ENCODE measurements around the gene NUDT3.

NUDT3 gene

GRCh38 chr6:34392497-34393190 lies at the start of gene NUDT3:
Gene NUDT3 (minus strand): TSS chr6:34392669. CDS start chr6:34392362, 307 bp downstream.
- H3K27ac Mint-ChIP-seq, result no peak within 1 kb of the TSS
- H3K4me1 Mint-ChIP-seq, result peaks cover 14% of the 10 kb centered on the region
- no peaks in the 10 kb centered on the region for H3K36me3 Mint-ChIP-seq

DNA sequence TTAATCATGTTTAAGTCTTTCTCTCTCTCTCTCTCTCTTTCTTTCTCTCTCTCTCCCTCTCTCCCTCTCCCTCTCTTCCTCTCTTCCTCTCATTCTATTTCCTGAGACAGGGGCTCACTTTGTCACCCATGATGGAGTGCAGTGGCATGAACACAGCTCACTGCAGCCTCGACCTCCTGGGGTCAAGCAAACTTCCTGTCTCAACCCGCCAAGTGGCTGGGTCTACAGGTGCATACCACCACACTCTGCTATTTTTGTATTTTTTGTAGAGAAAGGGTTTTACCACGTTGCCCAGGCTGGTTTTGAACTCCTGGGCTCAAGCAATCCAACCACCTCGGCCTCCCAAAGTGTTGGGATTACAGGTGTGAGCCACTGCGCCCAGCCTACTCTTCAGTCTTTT lies 49.1 kb upstream of the NUDT3 start:
- peak overlapping the region; percentile 24 for H3K4me3 Mint-ChIP-seq
- DNase-seq (ENCODE audit: low spot score in 2 of 2) (no peak), ATAC-seq (ENCODE audit: low read depth) (no peak)
- peaks cover 5% of the 10 kb centered on the region for H3K36me3 Mint-ChIP-seq
- H3K4me1 Mint-ChIP-seq, result peaks cover 3% of the 10 kb centered on the region
- H3K27me3 Mint-ChIP-seq, result peaks cover 2% of the 10 kb centered on the region
- no peaks in the 10 kb centered on the region for H3K9me3 Mint-ChIP-seq
- H3K27ac Mint-ChIP-seq, result no peak overlapping the region

More at GRCh38 chr6:34392497-34393190, at the start of gene NUDT3:
- no peaks in the 10 kb centered on the region for H3K27me3 Mint-ChIP-seq
- ATAC-seq (ENCODE audit: low read depth) (peak; percentile 76), DNase-seq (ENCODE audit: low spot score in 2 of 2) (peak; percentile 96 to 97)
- peak within 1 kb of the TSS; percentile 65 for H3K4me3 Mint-ChIP-seq
- no peaks in the 10 kb centered on the region for H3K9me3 Mint-ChIP-seq

DNA sequence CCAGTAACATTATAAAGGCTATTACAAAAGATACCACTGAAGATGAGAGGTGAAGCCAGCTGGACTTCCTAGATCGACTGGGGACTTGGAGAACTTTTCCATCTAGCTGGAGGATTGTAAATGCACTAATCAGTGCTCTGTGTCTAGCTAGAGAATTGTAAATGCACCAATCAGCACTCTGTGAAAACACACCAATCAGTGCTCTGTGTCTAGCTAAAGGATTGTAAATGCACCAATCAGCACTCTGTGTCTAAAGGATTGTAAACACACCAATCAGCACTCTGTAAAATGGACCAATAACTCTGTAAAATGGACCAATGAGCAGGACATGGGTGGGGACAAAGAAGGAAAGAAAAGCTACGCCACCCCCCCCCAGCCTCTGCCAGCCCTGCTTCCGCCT lies 47.0 kb upstream of the NUDT3 start:
- H3K4me3 Mint-ChIP-seq, result no peak overlapping the region
- no peak overlapping the region for H3K27ac Mint-ChIP-seq
- no peak for ATAC-seq (ENCODE audit: low read depth)
- H3K4me1 Mint-ChIP-seq, result peaks cover 3% of the 10 kb centered on the region
- H3K36me3 Mint-ChIP-seq, result peaks cover 5% of the 10 kb centered on the region
- no peaks in the 10 kb centered on the region for H3K9me3 Mint-ChIP-seq
- H3K27me3 Mint-ChIP-seq, result peaks cover 2% of the 10 kb centered on the region
- DNase-seq (ENCODE audit: low spot score in 2 of 2), result no peak

DNA sequence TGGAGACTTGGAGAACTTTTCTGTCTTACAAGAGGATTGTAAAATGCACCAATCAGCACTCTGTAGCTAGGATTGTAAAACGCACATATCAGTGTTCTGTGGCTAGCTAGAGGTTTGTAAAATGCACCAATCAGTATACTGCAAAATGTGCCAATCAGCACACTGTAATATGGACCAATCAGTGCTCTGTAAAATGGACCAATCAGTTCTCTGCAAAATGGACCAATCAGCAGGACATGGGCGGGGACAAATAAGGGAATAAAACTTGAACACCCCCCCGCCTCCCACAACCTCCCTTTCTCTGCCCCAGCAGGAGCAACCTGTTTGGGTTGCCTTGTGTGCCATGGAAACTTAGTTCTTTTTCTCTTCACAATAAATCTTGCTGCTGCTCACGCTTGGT lies 46.2 kb upstream of the NUDT3 start:
- H3K36me3 Mint-ChIP-seq, result peaks cover 5% of the 10 kb centered on the region
- H3K27me3 Mint-ChIP-seq, result peaks cover 2% of the 10 kb centered on the region
- ATAC-seq (ENCODE audit: low read depth), result no peak

DNA sequence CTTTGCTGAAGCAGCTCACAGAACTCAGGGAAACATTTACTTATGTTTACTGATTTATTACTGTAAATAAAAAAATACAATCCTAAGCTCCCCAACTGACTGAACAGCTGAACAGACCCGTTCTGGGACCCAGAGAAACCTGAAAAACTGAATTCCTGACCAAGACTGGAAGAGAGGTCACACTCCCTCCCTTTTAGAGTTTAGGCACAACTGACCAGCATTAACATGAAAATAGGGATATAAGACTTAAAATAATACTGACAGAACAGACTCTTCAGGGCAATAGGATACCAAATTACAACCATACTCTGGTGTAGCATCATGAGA lies 45.1 kb upstream of the NUDT3 start:
- no peak for DNase-seq (ENCODE audit: low spot score in 2 of 2)
- no peak overlapping the region for H3K27ac Mint-ChIP-seq

More for the DNA sequence above, 46.2 kb upstream of the NUDT3 start:
- no peak overlapping the region for H3K27ac Mint-ChIP-seq
- DNase-seq (ENCODE audit: low spot score in 2 of 2), result no peak
- no peaks in the 10 kb centered on the region for H3K9me3 Mint-ChIP-seq
- H3K4me1 Mint-ChIP-seq, result peaks cover 3% of the 10 kb centered on the region
- no peak overlapping the region for H3K4me3 Mint-ChIP-seq

GRCh38 chr6:34436803-34437643 lies 44.6 kb upstream of the NUDT3 start:
- H3K4me3 Mint-ChIP-seq, result no peak overlapping the region
- peaks cover 3% of the 10 kb centered on the region for H3K4me1 Mint-ChIP-seq
- no peak for ATAC-seq (ENCODE audit: low read depth)
- no peak for DNase-seq (ENCODE audit: low spot score in 2 of 2)
- peaks cover 5% of the 10 kb centered on the region for H3K36me3 Mint-ChIP-seq
- no peak overlapping the region for H3K27ac Mint-ChIP-seq
- peaks cover 2% of the 10 kb centered on the region for H3K27me3 Mint-ChIP-seq
- H3K9me3 Mint-ChIP-seq, result no peaks in the 10 kb centered on the region

More for the DNA sequence above, 45.1 kb upstream of the NUDT3 start:
- ATAC-seq (ENCODE audit: low read depth), result no peak
- Mint-ChIP-seq H3K36me3 (peaks cover 5% of the 10 kb centered on the region), H3K27me3 (peaks cover 2% of the 10 kb centered on the region), H3K4me3 (no peak overlapping the region), H3K4me1 (peaks cover 3% of the 10 kb centered on the region), H3K9me3 (no peaks in the 10 kb centered on the region)

GRCh38 chr6:34435916-34436315 lies 43.4 kb upstream of the NUDT3 start:
- H3K27me3 Mint-ChIP-seq, result peaks cover 2% of the 10 kb centered on the region
- ATAC-seq (ENCODE audit: low read depth) (no peak), DNase-seq (ENCODE audit: low spot score in 2 of 2) (no peak)
- peaks cover 2% of the 10 kb centered on the region for H3K4me1 Mint-ChIP-seq
- no peak overlapping the region for H3K4me3 Mint-ChIP-seq
- H3K36me3 Mint-ChIP-seq, result peaks cover 3% of the 10 kb centered on the region
- H3K9me3 Mint-ChIP-seq, result peaks cover under 1% of the 10 kb centered on the region
- no peak overlapping the region for H3K27ac Mint-ChIP-seq

DNA sequence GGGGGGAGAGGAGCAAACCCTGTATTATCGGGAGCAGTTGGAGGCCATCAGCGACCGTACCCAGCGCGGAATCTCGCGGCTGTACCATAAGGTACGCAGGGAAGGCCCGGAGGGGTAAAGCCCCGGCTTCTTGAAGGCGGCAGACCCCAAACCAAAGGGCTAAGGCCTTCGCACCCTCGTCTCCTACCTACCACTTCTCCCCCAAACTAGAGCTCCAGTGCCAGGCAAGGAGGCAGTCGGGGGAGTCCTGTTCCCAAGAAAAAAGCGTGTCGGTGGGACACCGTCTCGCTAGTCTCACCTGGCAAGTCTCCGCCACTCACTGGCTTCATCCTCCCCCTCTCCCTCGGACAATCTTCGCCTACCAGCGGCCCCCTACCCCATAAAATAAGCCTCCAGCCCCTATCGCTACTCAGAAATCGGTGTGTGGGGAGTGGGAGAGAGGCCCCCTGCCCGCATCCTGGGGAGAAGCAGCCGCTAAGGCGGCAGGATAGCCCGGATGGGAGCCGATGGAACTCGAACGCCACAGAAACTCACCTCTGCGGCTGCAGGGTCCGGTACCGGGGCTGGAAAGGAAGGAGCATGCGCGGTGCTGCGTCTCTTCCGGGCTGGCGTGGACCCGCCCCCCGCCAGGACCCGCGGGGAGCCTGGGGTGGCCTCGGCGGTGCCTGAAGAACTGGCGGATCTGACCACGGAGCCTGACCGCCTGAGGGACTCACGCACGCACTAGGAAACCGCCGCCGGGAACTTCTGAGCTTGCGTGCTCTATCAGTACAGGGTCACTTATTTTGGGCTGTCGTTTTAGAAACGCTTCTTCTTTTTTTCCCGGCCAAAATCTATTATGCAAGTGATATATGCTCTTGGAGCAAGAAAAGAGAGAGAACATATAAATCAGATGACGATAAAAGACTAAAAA lies 33.3 kb upstream of the NUDT3 start, which contains the start of gene RPS10:
Gene RPS10, minus strand, starts transcription at position 572 of the 913 bp plus-strand sequence. CDS start 848 bp downstream, outside the sequence.
- Mint-ChIP-seq H3K9me3 (no peaks in the 10 kb centered on the region), H3K27me3 (no peaks in the 10 kb centered on the region), H3K4me3 (peak within 1 kb of the TSS; percentile 97), H3K27ac (peak within 1 kb of the TSS; percentile 97), H3K4me1 (peaks cover 12% of the 10 kb centered on the region), H3K36me3 (peaks cover 13% of the 10 kb centered on the region)
- ATAC-seq (ENCODE audit: low read depth) (peak; percentile 96), DNase-seq (ENCODE audit: low spot score in 2 of 2) (peak; percentile 86 to 92)

GRCh38 chr6:34425132-34425497 lies 32.6 kb upstream of the NUDT3 start:
- peak overlapping the region; percentile 97 for H3K4me3 Mint-ChIP-seq
- no peaks in the 10 kb centered on the region for H3K27me3 Mint-ChIP-seq
- no peaks in the 10 kb centered on the region for H3K9me3 Mint-ChIP-seq
- H3K27ac Mint-ChIP-seq, result peak overlapping the region; percentile 97
- H3K36me3 Mint-ChIP-seq, result peaks cover 13% of the 10 kb centered on the region
- peaks cover 12% of the 10 kb centered on the region for H3K4me1 Mint-ChIP-seq
- DNase-seq (ENCODE audit: low spot score in 2 of 2) (peak in 1 of 2 donors; percentile 9), ATAC-seq (ENCODE audit: low read depth) (no peak)

GRCh38 chr6:34424200-34425131 lies 32.0 kb upstream of the NUDT3 start:
- Mint-ChIP-seq H3K9me3 (no peaks in the 10 kb centered on the region), H3K27ac (peak overlapping the region; percentile 97), H3K4me3 (peak overlapping the region; percentile 97), H3K27me3 (no peaks in the 10 kb centered on the region), H3K4me1 (peaks cover 12% of the 10 kb centered on the region), H3K36me3 (peaks cover 16% of the 10 kb centered on the region)
- DNase-seq (ENCODE audit: low spot score in 2 of 2) (no peak), ATAC-seq (ENCODE audit: low read depth) (no peak)

GRCh38 chr6:34423254-34423653 lies 30.8 kb upstream of the NUDT3 start:
- Mint-ChIP-seq H3K27ac (no peak overlapping the region), H3K4me1 (peaks cover 16% of the 10 kb centered on the region), H3K27me3 (no peaks in the 10 kb centered on the region), H3K4me3 (no peak overlapping the region), H3K9me3 (no peaks in the 10 kb centered on the region), H3K36me3 (peaks cover 21% of the 10 kb centered on the region)
- DNase-seq (ENCODE audit: low spot score in 2 of 2) (no peak), ATAC-seq (ENCODE audit: low read depth) (no peak)

DNA sequence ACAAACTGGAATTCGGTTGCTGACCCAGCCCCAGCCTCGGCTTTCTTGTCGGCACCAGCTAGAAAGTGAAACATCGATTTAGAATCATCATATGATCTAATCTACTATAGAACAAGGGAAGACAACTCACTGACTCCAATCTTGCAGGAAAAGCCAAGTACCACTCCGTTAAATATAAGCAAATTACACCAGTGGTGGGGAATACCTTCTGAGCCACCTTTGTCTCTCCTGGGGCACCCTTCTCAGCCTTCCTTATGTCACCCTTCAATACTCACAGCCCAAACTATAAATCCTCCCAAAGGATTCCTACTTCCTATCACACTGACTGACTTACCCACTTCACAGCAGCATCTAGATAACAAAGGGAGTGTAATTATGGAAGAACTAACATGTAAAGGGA lies 25.9 kb upstream of the NUDT3 start:
- no peak overlapping the region for H3K4me3 Mint-ChIP-seq
- no peaks in the 10 kb centered on the region for H3K27me3 Mint-ChIP-seq
- no peak for ATAC-seq (ENCODE audit: low read depth)
- H3K27ac Mint-ChIP-seq, result peak overlapping the region; percentile 5
- H3K36me3 Mint-ChIP-seq, result peaks cover 24% of the 10 kb centered on the region
- H3K9me3 Mint-ChIP-seq, result no peaks in the 10 kb centered on the region
- peaks cover 14% of the 10 kb centered on the region for H3K4me1 Mint-ChIP-seq
- DNase-seq (ENCODE audit: low spot score in 2 of 2), result no peak

GRCh38 chr6:34416877-34417371 lies 24.5 kb upstream of the NUDT3 start:
- ATAC-seq (ENCODE audit: low read depth), result no peak
- Mint-ChIP-seq H3K27me3 (no peaks in the 10 kb centered on the region), H3K27ac (no peak overlapping the region)

More at GRCh38 chr6:34416877-34417371, 24.5 kb upstream of the NUDT3 start:
- Mint-ChIP-seq H3K4me1 (peaks cover 12% of the 10 kb centered on the region), H3K4me3 (no peak overlapping the region), H3K36me3 (peaks cover 24% of the 10 kb centered on the region), H3K9me3 (no peaks in the 10 kb centered on the region)
- no peak for DNase-seq (ENCODE audit: low spot score in 2 of 2)

Measured in memory B cell (primary cell).